IPS-20b (cell line): ENCODE measurements around the gene ZYX.

Experiments
- H3K27ac ChIP-seq: one replicate; pipeline ENCODE4 v1.5.1; 2013; ENCODE audit warnings: low read length
- H3K27me3 ChIP-seq: 2 replicates; pipeline ENCODE4 v1.6.1; 2013; ENCODE audit warnings: mild to moderate bottlenecking, low read length, inconsistent platforms; ENCODE audit not compliant: insufficient read depth
- H3K36me3 ChIP-seq: 2 replicates; pipeline ENCODE4 v1.6.1; 2013; ENCODE audit warnings: low read depth, mild to moderate bottlenecking, inconsistent platforms, low read length, moderate library complexity; ENCODE audit not compliant: insufficient read depth
- H3K4me1 ChIP-seq: 2 replicates; pipeline ENCODE4 v1.6.1; 2013; ENCODE audit warnings: mild to moderate bottlenecking, control low read depth, inconsistent platforms, low read length, moderate library complexity; ENCODE audit not compliant: insufficient read depth
- H3K4me3 ChIP-seq: 2 replicates; pipeline ENCODE4 v1.5.1; 2013; ENCODE audit warnings: mild to moderate bottlenecking, low read length, inconsistent platforms
- H3K9ac ChIP-seq: 2 replicates; pipeline ENCODE4 v1.6.1; 2013; ENCODE audit warnings: low read depth, mild to moderate bottlenecking, inconsistent platforms, low read length, moderate library complexity
- H3K9me3 ChIP-seq: 2 replicates; pipeline ENCODE4 v1.6.1; 2013; ENCODE audit warnings: mild to moderate bottlenecking, low read depth, low read length, inconsistent platforms; ENCODE audit not compliant: insufficient read depth

The ZYX gene

GRCh38 chr7:143382126-143382790 is 1.1 kb downstream of the ZYX start:
- peaks cover 19% of the 10 kb centered on the region for H3K4me1 ChIP-seq

GRCh38 chr7:143382791-143383641 is 1.9 kb downstream of the ZYX start:
- Histone ChIP-seq H3K27ac (no peak overlapping the region), H3K9ac (peak overlapping the region; percentile 97; the same call in 1 of the 2 replicates), H3K27me3 (no peaks in the 10 kb centered on the region), H3K4me1 (peaks cover 19% of the 10 kb centered on the region), H3K36me3 (peaks cover 57% of the 10 kb centered on the region), H3K4me3 (peak overlapping the region; percentile 93; the same call in 1 of the 2 replicates), H3K9me3 (no peaks in the 10 kb centered on the region)

More at GRCh38 chr7:143382126-143382790, 1.1 kb downstream of the ZYX start:
- Histone ChIP-seq H3K9ac (peak overlapping the region; percentile 97), H3K27me3 (no peaks in the 10 kb centered on the region), H3K9me3 (no peaks in the 10 kb centered on the region), H3K4me3 (peak overlapping the region; percentile 93), H3K27ac (peak overlapping the region; percentile 74), H3K36me3 (peaks cover 50% of the 10 kb centered on the region)

- no peaks in the 10 kb centered on the region for H3K9me3 ChIP-seq
- peaks cover 19% of the 10 kb centered on the region for H3K4me1 ChIP-seq
- no peak overlapping the region for H3K9ac ChIP-seq
- H3K4me3 ChIP-seq: peak overlapping the region; percentile 93; the same call in 1 of the 2 replicates
- H3K27ac ChIP-seq: no peak overlapping the region
- H3K27me3 ChIP-seq: no peaks in the 10 kb centered on the region
- peaks cover 63% of the 10 kb centered on the region for H3K36me3 ChIP-seq
These were observed 2.5 kb downstream of the ZYX start for GRCh38 chr7:143383642-143383957.

DNA sequence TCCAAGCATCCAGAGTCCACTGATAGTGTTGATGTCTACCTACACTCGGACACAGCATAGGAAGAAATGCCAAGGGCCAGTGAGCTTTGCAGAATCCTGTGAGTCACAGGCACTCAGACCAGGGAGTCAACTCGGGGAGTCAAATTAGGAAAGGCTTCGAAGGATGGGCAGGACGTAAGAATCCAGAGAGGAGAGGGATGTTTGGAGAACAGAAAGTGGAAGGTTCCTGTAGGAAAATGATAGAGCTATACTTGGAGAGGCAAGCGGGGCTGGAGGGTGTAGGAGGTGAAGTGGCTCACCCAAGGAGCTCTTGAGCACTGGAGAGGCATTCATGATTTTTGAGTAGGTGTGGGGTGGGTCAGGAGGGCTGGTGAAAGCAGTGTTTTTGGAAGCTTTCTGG is 3.0 kb downstream of the ZYX start:
- H3K9me3 ChIP-seq: no peaks in the 10 kb centered on the region
- H3K36me3 ChIP-seq: peaks cover 69% of the 10 kb centered on the region
- no peak overlapping the region for H3K9ac ChIP-seq
- no peak overlapping the region for H3K27ac ChIP-seq
- H3K27me3 ChIP-seq: no peaks in the 10 kb centered on the region
- peaks cover 14% of the 10 kb centered on the region for H3K4me1 ChIP-seq
- H3K4me3 ChIP-seq: peak overlapping the region; percentile 93; the same call in 1 of the 2 replicates

- peaks cover 77% of the 10 kb centered on the region for H3K36me3 ChIP-seq
These were observed 3.8 kb downstream of the ZYX start for GRCh38 chr7:143384661-143385631.

DNA sequence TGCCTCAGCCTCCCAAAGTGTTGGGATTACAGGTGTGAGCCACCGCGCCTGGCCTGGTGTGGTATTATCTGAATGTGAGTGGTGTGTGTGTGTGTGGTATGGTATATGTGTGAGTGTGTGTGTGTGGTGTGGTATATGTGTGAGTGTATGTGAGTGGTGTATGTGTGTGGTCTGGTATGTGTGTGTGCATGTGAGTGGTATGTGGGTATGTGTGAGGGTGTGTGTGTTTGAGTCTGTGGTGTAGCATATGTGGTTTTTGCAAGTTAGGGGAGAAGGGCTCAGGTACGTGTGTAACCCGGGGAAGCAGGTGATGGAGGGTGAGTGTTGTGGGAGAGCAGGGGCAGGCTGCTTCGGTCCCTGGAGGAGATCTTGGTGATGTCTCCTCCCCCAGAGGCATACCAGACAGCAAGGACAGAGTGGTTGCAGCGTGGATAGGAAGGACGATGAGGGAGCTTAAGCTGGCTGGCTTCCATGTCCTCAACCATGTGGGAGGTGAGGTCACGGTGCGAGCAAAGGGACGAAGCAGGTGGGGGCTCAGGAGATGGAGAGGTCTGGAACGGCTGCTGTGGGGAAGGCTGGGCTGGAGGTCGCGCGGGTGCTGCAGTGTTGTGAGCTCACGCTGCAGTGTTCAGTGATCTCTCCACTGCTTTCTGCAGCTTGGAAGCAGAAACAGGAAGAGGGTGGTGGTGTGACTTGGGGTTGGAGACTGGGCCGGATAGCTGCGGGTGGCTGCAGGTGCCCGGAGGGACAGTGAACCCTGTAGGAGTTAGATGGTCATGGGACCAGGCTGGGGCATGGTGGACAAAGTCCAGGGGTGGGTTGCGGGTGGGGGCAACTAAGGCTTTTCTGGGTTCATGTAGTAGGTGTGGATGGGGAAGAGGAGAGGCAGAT is 5.0 kb downstream of the ZYX start:
- H3K27ac ChIP-seq: no peak overlapping the region
- no peaks in the 10 kb centered on the region for H3K27me3 ChIP-seq
- H3K4me1 ChIP-seq: peaks cover 10% of the 10 kb centered on the region
- no peak overlapping the region for H3K4me3 ChIP-seq
- peaks cover 89% of the 10 kb centered on the region for H3K36me3 ChIP-seq
- no peak overlapping the region for H3K9ac ChIP-seq
- no peaks in the 10 kb centered on the region for H3K9me3 ChIP-seq

More at GRCh38 chr7:143384661-143385631, 3.8 kb downstream of the ZYX start:
- peaks cover 10% of the 10 kb centered on the region for H3K4me1 ChIP-seq
- H3K9me3 ChIP-seq: no peaks in the 10 kb centered on the region
- H3K9ac ChIP-seq: no peak overlapping the region
- peak overlapping the region; percentile 18; the same call in 1 of the 2 replicates for H3K4me3 ChIP-seq
- no peak overlapping the region for H3K27ac ChIP-seq
- no peaks in the 10 kb centered on the region for H3K27me3 ChIP-seq

DNA sequence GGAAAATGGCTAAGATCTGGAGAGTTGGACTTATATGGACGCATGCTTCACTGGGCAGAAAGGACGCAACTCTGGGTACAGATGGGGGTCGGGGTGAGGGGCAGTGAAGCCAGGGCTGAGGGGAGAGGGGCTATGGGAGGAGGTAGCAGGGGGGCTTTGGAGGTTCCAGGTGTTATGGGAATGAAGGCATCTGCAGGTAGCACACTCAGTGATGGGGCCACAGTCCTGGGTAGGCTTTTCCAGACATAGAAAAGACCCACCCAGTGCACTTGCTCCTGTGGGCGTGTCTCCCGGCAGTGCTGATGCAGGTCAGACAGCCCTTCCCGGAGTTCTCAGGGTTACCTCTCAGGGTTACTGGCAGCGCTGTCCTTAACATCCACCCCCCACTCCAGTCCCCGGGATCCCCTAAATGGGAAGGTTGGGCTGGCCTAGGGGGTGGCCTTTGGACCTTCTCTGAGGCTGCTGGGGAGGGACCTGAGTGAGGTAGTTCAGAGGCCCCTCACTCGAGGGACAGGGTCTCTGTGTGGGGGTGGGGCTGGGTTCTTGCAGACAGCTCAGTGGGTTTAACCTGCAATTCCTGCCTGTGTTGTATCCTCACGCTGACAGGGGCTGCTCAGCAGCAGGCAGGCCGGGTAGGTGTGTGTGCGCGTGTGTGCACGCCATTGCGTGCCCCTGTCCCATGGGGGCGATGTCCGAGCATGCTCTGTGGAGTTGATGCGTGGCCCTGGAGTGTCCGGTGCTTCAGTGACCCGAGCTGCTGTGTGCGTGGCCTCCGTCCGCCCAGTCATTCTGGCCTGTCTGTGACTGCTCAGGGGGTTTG is 6.2 kb downstream of the ZYX start:
- Histone ChIP-seq H3K9me3 (no peaks in the 10 kb centered on the region), H3K4me3 (no peak overlapping the region), H3K4me1 (peaks cover 10% of the 10 kb centered on the region), H3K27me3 (no peaks in the 10 kb centered on the region), H3K36me3 (peaks cover 99% of the 10 kb centered on the region), H3K27ac (no peak overlapping the region), H3K9ac (no peak overlapping the region)

DNA sequence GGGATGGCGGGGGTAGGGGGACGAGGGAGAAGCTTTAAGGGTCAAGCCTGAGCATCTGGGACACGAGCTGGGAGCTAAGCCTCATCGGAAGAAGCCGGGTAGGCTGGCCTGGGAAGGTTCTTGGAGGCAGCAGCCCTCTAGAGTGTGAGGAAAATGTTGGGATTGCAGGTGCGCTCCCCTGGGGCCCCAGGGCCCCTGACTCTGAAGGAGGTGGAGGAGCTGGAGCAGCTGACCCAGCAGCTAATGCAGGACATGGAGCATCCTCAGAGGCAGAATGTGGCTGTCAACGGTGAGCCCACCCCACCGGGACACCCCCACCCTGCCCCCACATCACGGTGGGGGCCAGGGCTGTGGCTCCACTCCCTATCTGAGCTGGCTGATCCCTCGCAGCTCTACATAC is 6.9 kb downstream of the ZYX start:
- no peaks in the 10 kb centered on the region for H3K27me3 ChIP-seq
- peaks cover 99% of the 10 kb centered on the region for H3K36me3 ChIP-seq
- H3K4me1 ChIP-seq: peaks cover 6% of the 10 kb centered on the region
- no peak overlapping the region for H3K27ac ChIP-seq
- no peak overlapping the region for H3K9ac ChIP-seq
- no peak overlapping the region for H3K4me3 ChIP-seq
- no peaks in the 10 kb centered on the region for H3K9me3 ChIP-seq

GRCh38 chr7:143388491-143389101 is 7.5 kb downstream of the ZYX start:
- H3K27me3 ChIP-seq: no peaks in the 10 kb centered on the region
- H3K27ac ChIP-seq: no peak overlapping the region
- peaks cover 99% of the 10 kb centered on the region for H3K36me3 ChIP-seq
- H3K4me1 ChIP-seq: peaks cover 3% of the 10 kb centered on the region
- H3K4me3 ChIP-seq: no peak overlapping the region
- H3K9me3 ChIP-seq: no peaks in the 10 kb centered on the region
- no peak overlapping the region for H3K9ac ChIP-seq
